ENCODE results near the gene HYAL4.

GRCh38 chr7:123883154-123883553 is 38.2 kb downstream of the HYAL4 start:
- TF ChIP-seq CTCF (IDR thresholded peaks at IDR 0.05; ENCODE audit: low read depth, low read length, poor library complexity, severe bottlenecking) (no peak), EZH2phosphoT487 (IDR thresholded peaks at IDR 0.05; ENCODE audit: borderline replicate concordance, low read length) (no peak)

Measured in DOHH2 (cell line).